Panc1 (cell line): ENCODE results near the gene HNRNPUL1. TPM values are rescaled to one million over a fixed set of nuclear protein-coding genes. Genes with fewer than 3 reads are reported as not detected.
A peak's percentile ranks its signal among the peaks of the same experiment; 100 is the strongest.

Source experiments
- ATAC-seq: fragments of 200-7000 bp; cut with Tn5 transposase; 2 replicates; pipeline ENCODE4 v1.9.1; 2020; ENCODE audit warnings: mild to moderate bottlenecking, moderate library complexity
- BruUV-seq: library from RNA; stranded (reverse); fragments of 400-500 nt; replicated peaks from 2 replicates; lab custom pipeline; 2021; lab: Mats Ljungman, UMichigan
- CTCF ChIA-PET: fragments of 300-600 bp; sonication (Branson Sonifier 250); formaldehyde crosslinking; loops from one replicate; lab custom pipeline; 2022; ENCODE audit warnings: antibody characterized with exemption; lab: Charles Lee
- POLR2A ChIA-PET: fragments of 300-600 bp; sonication (Branson Sonifier 250); formaldehyde crosslinking; loops from one replicate; lab custom pipeline; 2022; ENCODE audit warnings: antibody characterized with exemption; lab: Charles Lee
- DNase-seq: peaks from one replicate; pipeline ENCODE4 v3.0.0-alpha.2; 2010; ENCODE audit warnings: low read depth, low spot score
- H3K27ac ChIP-seq: 2 replicates; pipeline ENCODE4 v1.5.1; 2011; ENCODE audit warnings: mild to moderate bottlenecking, low read length, inconsistent platforms
- H3K27me3 ChIP-seq: fragments of 200-500 bp; sonication (Bioruptor generic); 2 replicates; pipeline ENCODE4 v1.6.0; 2014; ENCODE audit warnings: low read length, inconsistent platforms; ENCODE audit not compliant: control insufficient read depth, insufficient read depth
- H3K36me3 ChIP-seq: fragments of 200-500 bp; sonication (Bioruptor generic); 2 replicates; pipeline ENCODE4 v1.5.1; 2014; ENCODE audit warnings: inconsistent platforms, mild to moderate bottlenecking, low read length, moderate library complexity; ENCODE audit not compliant: control insufficient read depth, insufficient read depth
- H3K4me1 ChIP-seq: 2 replicates; pipeline ENCODE4 v1.5.1; 2011; ENCODE audit warnings: inconsistent platforms, mild to moderate bottlenecking, low read length, moderate library complexity; ENCODE audit not compliant: control insufficient read depth, insufficient read depth
- H3K4me3 ChIP-seq, 2 experiments: 2 replicates each; pipeline ENCODE4 v1.5.1; 2011 to 2012; ENCODE audit warnings: low read depth in 2 of 2, low read length in 2 of 2, mild to moderate bottlenecking in 2 of 2, inconsistent platforms in 1 of 2, moderate library complexity in 1 of 2
- H3K9me3 ChIP-seq: fragments of 200-500 bp; sonication (Bioruptor generic); 2 replicates; pipeline ENCODE4 v1.5.1; 2014; ENCODE audit warnings: low read depth, mild to moderate bottlenecking, inconsistent platforms, low read length, moderate library complexity; ENCODE audit not compliant: control insufficient read depth, insufficient read depth
- CTCF ChIP-seq: fragments of 450-650 bp; IDR thresholded peaks from 2 replicates; pipeline ENCODE4 v1.5.1; 2017; ENCODE audit warnings: mild to moderate bottlenecking
- POLR2AphosphoS5 ChIP-seq: IDR thresholded peaks from 2 replicates; pipeline ENCODE4 v1.6.1; 2012; ENCODE audit warnings: mild to moderate bottlenecking, low read depth, low read length, moderate library complexity
- REST ChIP-seq, 2 experiments: IDR thresholded peaks; 2 replicates each; pipeline ENCODE4 v1.6.1; 2011 to 2012; ENCODE audit warnings: low read depth in 2 of 2, control low read depth in 1 of 2, low read length in 1 of 2, mild to moderate bottlenecking in 1 of 2, moderate library complexity in 1 of 2; ENCODE audit not compliant: insufficient read depth in 1 of 2
- SIN3A ChIP-seq: IDR thresholded peaks from 2 replicates; pipeline ENCODE4 v1.6.1; 2012; ENCODE audit warnings: low read depth, mild to moderate bottlenecking, low read length, moderate library complexity, borderline replicate concordance; ENCODE audit not compliant: insufficient read depth
- TCF7L2 ChIP-seq: IDR thresholded peaks from 2 replicates; pipeline ENCODE4 v1.6.1; 2011; ENCODE audit warnings: mild to moderate bottlenecking, low read depth, low read length, inconsistent platforms
- in situ Hi-C: cut with HindIII; loops from 2 replicates; pipeline ENCODE4 v1.10.0; 2016; ENCODE audit warnings: low sequenced_read_pairs, low pct_unique_long_range_greater_than_20kb
- intact Hi-C: fragments of 100-400 bp; cut with micrococcal nuclease; formaldehyde crosslinking; loops from one replicate; pipeline ENCODE4 v1.10.0; 2022; ENCODE audit not compliant: unreplicated experiment
- total RNA-seq: library from RNA; stranded (reverse); gene quantifications from one replicate; pipeline ENCODE4 v1.2.1, GENCODE V29; 2021; ENCODE audit not compliant: unreplicated experiment

HNRNPUL1 gene
- total RNA-seq, 1 experiment from 2014 or later: 183 TPM

GRCh38 chr19:41307090-41307875, 43.1 kb downstream of the HNRNPUL1 start:
- BruUV-seq: TSS peak; percentile 78
- H3K4me1 ChIP-seq: peaks cover 15% of the 10 kb centered on the region
- H3K27ac ChIP-seq: no peak overlapping the region
- in situ Hi-C loops (no loop called here), intact Hi-C loops (no loop called here)
- ATAC-seq (no peak), DNase-seq (no peak)
- POLR2A ChIA-PET: interaction anchor here (0.6 kb wide), 1 partner anchor 116 kb away, joined by 5 read pairs; no protein-coding TSS in a partner anchor
- no peaks in the 10 kb centered on the region for H3K27me3 ChIP-seq
- no peaks in the 10 kb centered on the region for H3K9me3 ChIP-seq
- H3K36me3 ChIP-seq: peaks cover 6% of the 10 kb centered on the region; the same call in 1 of the 2 replicates
- no peak overlapping the region for H3K4me3 ChIP-seq
- TF ChIP-seq POLR2AphosphoS5: no peak
- CTCF ChIA-PET: interaction anchor here (0.6 kb wide), 1 partner anchor 163 kb away, joined by 6 read pairs; no protein-coding TSS in a partner anchor

GRCh38 chr19:41307954-41308449, 43.8 kb downstream of the HNRNPUL1 start:
- H3K9me3 ChIP-seq: no peaks in the 10 kb centered on the region
- TF ChIP-seq REST (IDR thresholded peaks at IDR 0.05; ENCODE audit: insufficient read depth in 1 of 2, low read depth in 2 of 2, low read length in 1 of 2) (no peak), POLR2AphosphoS5 (no peak), TCF7L2 (no peak), SIN3A (no peak), CTCF (no peak)
- H3K36me3 ChIP-seq: peaks cover 6% of the 10 kb centered on the region; the same call in 1 of the 2 replicates
- ChIA-PET POLR2A (interaction anchor here (1.1 kb wide), 1 partner anchor 56 kb away, joined by 3 read pairs; the partner anchor contains the start of gene B9D2), CTCF (interaction anchor here (0.6 kb wide), 1 partner anchor 164 kb away, joined by 6 read pairs; no protein-coding TSS in a partner anchor)
- H3K27me3 ChIP-seq: no peaks in the 10 kb centered on the region
- H3K4me1 ChIP-seq: peaks cover 15% of the 10 kb centered on the region
- ATAC-seq (peak; percentile 40), DNase-seq (no peak)
- intact Hi-C loops: no loop called here
- no peak overlapping the region for H3K4me3 ChIP-seq
- in situ Hi-C loops: no loop called here
- peak overlapping the region; percentile 89 for H3K27ac ChIP-seq
- no TSS peak for BruUV-seq
